Prostate gland (tissue), 2 donors: ENCODE measurements around the gene BMP7. TPM values are rescaled to one million over a fixed set of nuclear protein-coding genes. Genes with fewer than 3 reads are reported as not detected.

Experiments used
- DNase-seq: peaks from one replicate; pipeline ENCODE4 v3.0.0-alpha.2; 2019; ENCODE audit warnings: low spot score
- H3K27ac ChIP-seq, 2 donors: fragments of 200-600 bp; sonication (generic); 2 replicates each; pipeline ENCODE4 v1.5.1; 2017 to 2019
- H3K27me3 ChIP-seq: fragments of 200-600 bp; sonication (generic); replicated peaks from 2 replicates; pipeline ENCODE4 v1.5.1; 2019; ENCODE audit not compliant: insufficient read depth
- H3K36me3 ChIP-seq, 2 donors: fragments of 200-600 bp; sonication (generic); 1 replicate in 1 of 2; 2 replicates in 1 of 2; pipeline versions ENCODE4 v1.5.1 to v1.8.1; 2017 to 2019
- H3K4me1 ChIP-seq: fragments of 200-600 bp; sonication (generic); replicated peaks from 2 replicates; pipeline ENCODE4 v1.5.1; 2019
- H3K4me3 ChIP-seq, 2 donors: fragments of 200-600 bp; sonication (generic); 2 replicates each; pipeline ENCODE4 v1.5.1; 2017 to 2019
- H3K9me3 ChIP-seq: fragments of 200-600 bp; sonication (generic); 2 replicates; pipeline ENCODE4 v1.5.1; 2017
- CTCF ChIP-seq, 4 experiments: fragments of 200-600 bp in 2 of 4; fragments of 450-650 bp in 2 of 4; sonication (generic) in 2 of 4; IDR thresholded peaks; 1 replicate in 3 of 4; 2 replicates in 1 of 4; pipeline ENCODE4 v1.5.1; 2016 to 2019; ENCODE audit warnings: antibody characterized with exemption in 4 of 4, mild to moderate bottlenecking in 2 of 4, moderate library complexity in 2 of 4
- POLR2A ChIP-seq: fragments of 450-650 bp; IDR thresholded peaks from one replicate; pipeline ENCODE4 v1.6.1; 2016; ENCODE audit warnings: antibody characterized with exemption, mild to moderate bottlenecking
- POLR2AphosphoS5 ChIP-seq: sonication (generic); formaldehyde crosslinking; IDR thresholded peaks from one replicate; pipeline ENCODE4 v1.6.1; 2017; ENCODE audit warnings: antibody characterized with exemption
- WGBS: methylation state at CpG from one replicate; pipeline ENCODE4 v1.1.5; 2018; 5-methylcytosine and 5-hydroxymethylcytosine counted together
- intact Hi-C: fragments of 100-400 bp; cut with DNase I; formaldehyde crosslinking; loops from one replicate; pipeline ENCODE4 v1.14.2; 2022
- total RNA-seq, 2 donors: library from RNA; depleted of rRNA; stranded (reverse); fragments of >200 nt; gene quantifications; one replicate each; pipeline ENCODE4 v1.1.0, GENCODE V29; 2016

BMP7 gene
- total RNA-seq, 2 donors from 2014 or later = 10.5 to 16.8 TPM

GRCh38 chr20:57222631-57222950 lies 43.9 kb downstream of the BMP7 start:
- Histone ChIP-seq H3K9me3 (no peaks in the 10 kb centered on the region), H3K27ac (no peak overlapping the region), H3K4me3 (no peak overlapping the region), H3K36me3 (no peaks in the 10 kb centered on the region), H3K4me1 (no peaks in the 10 kb centered on the region), H3K27me3 (no peaks in the 10 kb centered on the region)
- TF ChIP-seq CTCF (IDR thresholded peaks at IDR 0.05) (no peak), POLR2A (no peak)
- intact Hi-C loops = no loop called here
- DNase-seq = no peak
- WGBS = 58% methylated on average over 1 of the region's 1 CpG

- Histone ChIP-seq H3K27me3 (no peaks in the 10 kb centered on the region), H3K27ac (no peak overlapping the region), H3K4me1 (no peaks in the 10 kb centered on the region), H3K36me3 (no peaks in the 10 kb centered on the region), H3K9me3 (no peaks in the 10 kb centered on the region), H3K4me3 (no peak overlapping the region)
- WGBS = 84% methylated on average over 19 of the region's 19 CpGs
- intact Hi-C loops = no loop called here
- TF ChIP-seq POLR2AphosphoS5 (no peak), CTCF (IDR thresholded peaks at IDR 0.05) (no peak), POLR2A (no peak)
- no peak for DNase-seq
Measured at GRCh38 chr20:57221916-57222630, 44.4 kb downstream of the BMP7 start.

- no peaks in the 10 kb centered on the region for H3K27me3 ChIP-seq
- TF ChIP-seq POLR2A (no peak), CTCF (IDR thresholded peaks at IDR 0.05) (no peak), POLR2AphosphoS5 (no peak)
- no peaks in the 10 kb centered on the region for H3K36me3 ChIP-seq
- H3K27ac ChIP-seq = no peak overlapping the region
- no peak overlapping the region for H3K4me3 ChIP-seq
- intact Hi-C loops = no loop called here
- no peaks in the 10 kb centered on the region for H3K4me1 ChIP-seq
- no peak for DNase-seq
- no peaks in the 10 kb centered on the region for H3K9me3 ChIP-seq
- WGBS = 79% methylated on average over 14 of the region's 14 CpGs
Measured at GRCh38 chr20:57220337-57221145, 45.9 kb downstream of the BMP7 start.

GRCh38 chr20:57219071-57219677 lies 47.3 kb downstream of the BMP7 start:
- intact Hi-C loops = no loop called here
- TF ChIP-seq POLR2A = no peak
- TF ChIP-seq POLR2AphosphoS5 = no peak
- TF ChIP-seq CTCF (IDR thresholded peaks at IDR 0.05) = no peak
- WGBS = 93% methylated on average over 11 of the region's 11 CpGs
- no peak overlapping the region for H3K4me3 ChIP-seq
- no peak for DNase-seq
- H3K36me3 ChIP-seq = no peaks in the 10 kb centered on the region
- no peak overlapping the region for H3K27ac ChIP-seq
- no peaks in the 10 kb centered on the region for H3K9me3 ChIP-seq
- H3K27me3 ChIP-seq = no peaks in the 10 kb centered on the region
- no peaks in the 10 kb centered on the region for H3K4me1 ChIP-seq
